ENCODE data around the gene CREBBP. TPM values are rescaled to one million over a fixed set of nuclear protein-coding genes. Genes with fewer than 3 reads are reported as not detected.

The CREBBP gene
- total RNA-seq, 1 experiment from 2014 or later: 79.1 TPM

DNA sequence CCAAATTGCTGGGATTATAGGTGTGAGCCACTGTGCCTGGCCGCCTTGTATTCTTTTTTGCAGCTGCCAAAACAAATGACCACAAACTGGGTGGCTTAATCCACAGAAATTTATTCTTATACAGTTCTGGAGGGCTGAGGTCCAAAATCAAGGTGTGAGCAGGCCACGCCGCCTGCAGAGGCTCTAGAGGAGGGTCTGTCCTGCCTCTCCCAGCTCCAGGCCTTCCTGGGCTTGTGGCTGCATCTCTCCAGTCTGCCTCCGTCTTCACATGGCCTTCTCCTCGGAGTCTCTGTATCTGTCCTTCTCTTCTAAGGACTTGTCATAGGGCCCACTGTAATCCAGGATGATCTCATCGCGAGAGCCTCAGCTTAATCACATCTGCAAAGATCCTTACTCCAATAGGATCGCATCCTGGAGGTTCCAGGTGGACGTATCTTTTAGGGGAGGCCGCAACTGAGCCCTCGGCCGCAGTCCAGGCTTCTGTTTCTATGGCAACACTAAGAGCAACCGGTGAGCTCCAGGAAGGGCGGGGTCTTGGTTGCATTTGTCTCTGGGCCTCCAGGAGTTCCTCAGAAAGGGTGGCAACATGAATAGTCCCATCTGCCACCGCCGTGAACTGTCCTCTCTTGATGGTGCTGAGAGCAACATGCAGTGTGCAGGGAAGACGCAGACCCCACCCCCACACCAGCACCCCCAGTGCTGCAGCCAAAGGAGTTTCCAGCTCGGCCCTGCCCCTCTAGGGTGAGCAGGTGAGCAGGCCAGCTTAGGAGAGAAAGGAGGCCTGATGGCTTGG lies 29.5 kb upstream of the CREBBP start:
- no peaks in the 10 kb centered on the region for H3K9me3 ChIP-seq (ENCODE audit: control insufficient read depth, low read depth, low read length)
- H3K27ac ChIP-seq (ENCODE audit: insufficient read length, low read depth, low read length): no peak overlapping the region
- no peak overlapping the region for H3K4me2 ChIP-seq (ENCODE audit: insufficient read depth, insufficient read length, low read length)
- H3K14ac ChIP-seq (ENCODE audit: insufficient read depth, low read length): no peak overlapping the region
- no peaks in the 10 kb centered on the region for H3K79me1 ChIP-seq (ENCODE audit: insufficient read depth, low read depth, low read length, poor library complexity, severe bottlenecking)
- no peak overlapping the region for H3K4ac ChIP-seq (ENCODE audit: low read depth, low read length)
- H2BK12ac ChIP-seq (ENCODE audit: insufficient read length, low read depth, low read length): no peak overlapping the region
- peaks cover 7 to 22% of the 10 kb centered on the region in 2 experiments for H3K4me1 Mint-ChIP-seq
- H2BK5ac ChIP-seq (ENCODE audit: insufficient read length, low read length): no peak overlapping the region
- H3K79me2 ChIP-seq (ENCODE audit: insufficient read depth, low read length): no peaks in the 10 kb centered on the region
- H3K36me3 Mint-ChIP-seq (ENCODE audit: insufficient read depth in 1 of 3, low read depth in 3 of 3): no peaks in the 10 kb centered on the region
- no CpG with 5 or more reads among the region's 18 CpGs for WGBS (ENCODE audit: extremely low coverage, insufficient read length, low lambda C conversion rate)
- H2AFZ ChIP-seq (ENCODE audit: low read length): no peak overlapping the region
- H3K56ac ChIP-seq (ENCODE audit: insufficient read length, low read depth, low read length): no peak overlapping the region
- no peaks in the 10 kb centered on the region for H4K20me1 ChIP-seq (ENCODE audit: control insufficient read depth, insufficient read depth, insufficient read length)
- H3K27me3 Mint-ChIP-seq (ENCODE audit: low read depth): no peaks in the 10 kb centered on the region
- H3K4me3 Mint-ChIP-seq: no peak overlapping the region; a peak in 1 of 5 replicates
- no peak overlapping the region for H2AK5ac ChIP-seq (ENCODE audit: insufficient read length, low read length)
- H3T11ph ChIP-seq (ENCODE audit: low read length): no peak overlapping the region
- peak overlapping the region in 1 of 3 experiments; percentile 44; a peak in 1 of 7 replicates for H3K27ac Mint-ChIP-seq
- TF ChIP-seq, protein P1, sequence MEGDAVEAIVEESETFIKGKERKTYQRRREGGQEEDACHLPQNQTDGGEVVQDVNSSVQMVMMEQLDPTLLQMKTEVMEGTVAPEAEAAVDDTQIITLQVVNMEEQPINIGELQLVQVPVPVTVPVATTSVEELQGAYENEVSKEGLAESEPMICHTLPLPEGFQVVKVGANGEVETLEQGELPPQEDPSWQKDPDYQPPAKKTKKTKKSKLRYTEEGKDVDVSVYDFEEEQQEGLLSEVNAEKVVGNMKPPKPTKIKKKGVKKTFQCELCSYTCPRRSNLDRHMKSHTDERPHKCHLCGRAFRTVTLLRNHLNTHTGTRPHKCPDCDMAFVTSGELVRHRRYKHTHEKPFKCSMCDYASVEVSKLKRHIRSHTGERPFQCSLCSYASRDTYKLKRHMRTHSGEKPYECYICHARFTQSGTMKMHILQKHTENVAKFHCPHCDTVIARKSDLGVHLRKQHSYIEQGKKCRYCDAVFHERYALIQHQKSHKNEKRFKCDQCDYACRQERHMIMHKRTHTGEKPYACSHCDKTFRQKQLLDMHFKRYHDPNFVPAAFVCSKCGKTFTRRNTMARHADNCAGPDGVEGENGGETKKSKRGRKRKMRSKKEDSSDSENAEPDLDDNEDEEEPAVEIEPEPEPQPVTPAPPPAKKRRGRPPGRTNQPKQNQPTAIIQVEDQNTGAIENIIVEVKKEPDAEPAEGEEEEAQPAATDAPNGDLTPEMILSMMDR (conservative IDR thresholded peaks at IDR 0.05): no peak
- H3K23me2 ChIP-seq (ENCODE audit: insufficient read length, low read depth, low read length, poor library complexity, severe bottlenecking): no peaks in the 10 kb centered on the region
- H4K5ac ChIP-seq (ENCODE audit: insufficient read length, low read depth, low read length): no peak overlapping the region
- H3K4me1 ChIP-seq (ENCODE audit: insufficient read depth, low read length): no peaks in the 10 kb centered on the region
- H4K91ac ChIP-seq (ENCODE audit: insufficient read length, low read depth, low read length): no peak overlapping the region
- H2BK15ac ChIP-seq (ENCODE audit: low read depth, low read length): no peak overlapping the region
- no peak overlapping the region for H2BK20ac ChIP-seq (ENCODE audit: low read depth, low read length, poor library complexity, severe bottlenecking)
- no peak overlapping the region for H4K8ac ChIP-seq (replicated peaks; ENCODE audit: insufficient read length, low read depth, low read length)
- H3K23ac ChIP-seq (ENCODE audit: insufficient read length, low read depth, low read length): no peak overlapping the region
- DNase-seq: peak; percentile 38
- no peak overlapping the region for H3K9ac ChIP-seq (ENCODE audit: extremely low read depth, insufficient read length, low read length)
- H3K27me3 ChIP-seq (ENCODE audit: insufficient read depth, low read length): no peaks in the 10 kb centered on the region
- H3K9me3 Mint-ChIP-seq: no peaks in the 10 kb centered on the region
- H3K18ac ChIP-seq (ENCODE audit: insufficient read length, low read depth, low read length): no peak overlapping the region
- H2BK120ac ChIP-seq (ENCODE audit: low read depth, low read length, poor library complexity, severe bottlenecking): no peak overlapping the region

Measured in H9 (cell line).